IPS-18c (cell line): ENCODE measurements around the gene TUBB.
"Not testable (repeated sequence)": the region's sequence is repeated elsewhere in the genome, so short reads cannot be mapped to it uniquely, and the experiment has no call there.

ENCODE experiments used
- H3K4me3 ChIP-seq: 2 replicates; pipeline ENCODE4 v1.7.0; 2013; ENCODE audit warnings: low read depth, mild to moderate bottlenecking, low read length, moderate library complexity; ENCODE audit not compliant: insufficient read depth
- H3K9me3 ChIP-seq: one replicate; pipeline ENCODE4 v1.6.1; 2013; ENCODE audit warnings: mild to moderate bottlenecking, low read length, moderate library complexity; ENCODE audit not compliant: control insufficient read depth, insufficient read depth

The TUBB gene

GRCh38 chr6:30709101-30709868, 10.9 kb upstream of the TUBB start:
- Histone ChIP-seq H3K4me3 (no peak overlapping the region), H3K9me3 (no peaks in the 10 kb centered on the region)

- no peaks in the 10 kb centered on the region for H3K9me3 ChIP-seq
- no peak overlapping the region for H3K4me3 ChIP-seq
Measured at GRCh38 chr6:30711758-30712380, 8.3 kb upstream of the TUBB start.

- no peaks in the 10 kb centered on the region for H3K9me3 ChIP-seq
- H3K4me3 ChIP-seq, result no peak overlapping the region
Measured at GRCh38 chr6:30712441-30712945, 7.7 kb upstream of the TUBB start.

GRCh38 chr6:30714263-30714662, 5.9 kb upstream of the TUBB start:
- Histone ChIP-seq H3K4me3 (no peak overlapping the region), H3K9me3 (no peaks in the 10 kb centered on the region)

- Histone ChIP-seq H3K4me3 (peak overlapping the region; percentile 67), H3K9me3 (no peaks in the 10 kb centered on the region)
Measured at GRCh38 chr6:30716879-30717128, 3.3 kb upstream of the TUBB start.

GRCh38 chr6:30717129-30717844, 2.9 kb upstream of the TUBB start, which contains the start of gene MDC1:
TSS of gene MDC1 (minus strand) at chr6:30717281. CDS start at chr6:30715175, 2,106 bp downstream.
- no peaks in the 10 kb centered on the region for H3K9me3 ChIP-seq
- H3K4me3 ChIP-seq, result peak within 1 kb of the TSS; percentile 67

- H3K9me3 ChIP-seq, result not testable (repeated sequence)
- H3K4me3 ChIP-seq, result peak overlapping the region; percentile 67
Measured at GRCh38 chr6:30717845-30718720, 2.1 kb upstream of the TUBB start.

GRCh38 chr6:30719356-30719755, 796 bp upstream of the TUBB start:
- Histone ChIP-seq H3K9me3 (no peaks in the 10 kb centered on the region), H3K4me3 (peak overlapping the region; percentile 64; the same call in 1 of the 2 replicates)

GRCh38 chr6:30720738-30721197, 616 bp downstream of the TUBB start:
- Histone ChIP-seq H3K9me3 (no peaks in the 10 kb centered on the region), H3K4me3 (peak overlapping the region; percentile 93)

- H3K9me3 ChIP-seq, result no peaks in the 10 kb centered on the region
- H3K4me3 ChIP-seq, result peak overlapping the region; percentile 93
Measured at GRCh38 chr6:30721198-30722024, 1.3 kb downstream of the TUBB start.

GRCh38 chr6:30722025-30722279, 1.8 kb downstream of the TUBB start:
- peak overlapping the region; percentile 93 for H3K4me3 ChIP-seq
- H3K9me3 ChIP-seq, result not testable (repeated sequence)

- peak overlapping the region; percentile 93 for H3K4me3 ChIP-seq
- H3K9me3 ChIP-seq, result no peaks in the 10 kb centered on the region
Measured at GRCh38 chr6:30722280-30723112, 2.3 kb downstream of the TUBB start.

GRCh38 chr6:30723159-30723842, 3.1 kb downstream of the TUBB start:
- H3K9me3 ChIP-seq, result not testable (repeated sequence)
- 0 out of 2 replicates have a peak overlapping the region, but pooled peaks have one; percentile 93 for H3K4me3 ChIP-seq

GRCh38 chr6:30723843-30724741, 3.9 kb downstream of the TUBB start:
- H3K9me3 ChIP-seq, H3K4me3 ChIP-seq: not testable (repeated sequence)
